GM18507 (cell line): Measurements from ENCODE around the gene MAP2K7.
"Not testable (repeated sequence)": the region's sequence is repeated elsewhere in the genome, so short reads cannot be mapped to it uniquely, and the experiment has no call there.

Experiments
- DNase-seq: peaks from one replicate; pipeline ENCODE4 v3.0.0; 2011; ENCODE audit warnings: low read depth; ENCODE audit not compliant: insufficient read length; ENCODE audit errors: extremely low spot score
- FAIRE-seq: peaks from 2 replicates; lab custom pipeline; 2011; peaks lifted over from hg19 to GRCh38; lab: Jason Lieb, UNC

MAP2K7 gene

DNA sequence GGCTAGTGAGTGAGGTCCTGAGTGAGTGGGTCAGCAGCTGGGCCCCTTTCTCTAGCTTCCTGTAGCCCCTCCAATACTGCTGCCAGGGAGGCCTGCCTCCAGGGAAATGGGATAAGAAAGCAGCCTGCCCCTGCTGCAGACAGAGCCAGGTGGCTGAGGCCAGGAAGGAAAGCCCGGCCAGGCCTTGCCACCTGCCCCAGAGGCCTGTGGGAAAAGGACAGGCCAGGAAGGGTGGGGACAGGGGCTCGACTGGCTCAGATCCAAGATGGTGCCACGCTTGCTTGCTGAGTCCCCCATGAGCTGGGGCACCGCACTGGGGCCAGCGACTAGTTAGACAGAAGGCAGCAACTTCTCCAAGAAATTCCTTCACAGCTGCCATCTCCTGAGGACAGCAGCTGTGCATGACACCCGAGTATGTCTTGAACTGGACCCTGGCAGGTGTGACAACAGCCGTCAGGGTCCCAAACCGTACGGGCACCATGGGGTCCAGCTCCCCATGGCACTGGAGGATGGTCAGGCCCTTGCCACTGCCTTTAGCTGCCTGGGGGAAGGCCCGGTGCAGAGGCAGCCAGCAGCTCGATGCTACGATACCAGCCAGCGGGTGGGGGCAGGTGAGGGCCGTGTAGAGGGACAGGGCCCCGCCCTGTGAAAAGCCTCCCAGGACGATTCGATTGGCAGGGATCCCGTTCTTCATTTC is 24.4 kb upstream of the MAP2K7 start:
- no peak for FAIRE-seq

DNA sequence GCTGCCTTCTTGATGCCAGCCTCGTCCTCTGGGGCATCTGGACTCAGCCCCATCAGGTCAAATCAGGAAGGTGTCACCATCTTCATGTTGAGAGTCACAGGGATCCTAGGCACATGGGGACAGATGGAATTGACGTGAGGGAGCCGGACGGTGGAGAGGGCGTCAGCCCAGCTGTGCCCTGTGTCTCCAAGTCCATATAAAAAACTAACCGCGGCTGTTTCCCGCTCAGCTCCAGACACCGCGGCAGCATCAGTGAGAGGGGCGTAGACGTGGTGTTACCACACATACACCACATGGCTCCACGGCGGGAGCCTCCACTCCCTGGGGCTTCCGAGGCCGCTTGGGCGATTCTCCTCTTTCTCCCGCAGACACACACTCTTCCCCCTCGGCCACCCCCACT is 23.8 kb upstream of the MAP2K7 start:
- FAIRE-seq (no peak), DNase-seq (no peak)

More for the DNA sequence above, 24.4 kb upstream of the MAP2K7 start:
- DNase-seq, result no peak

DNA sequence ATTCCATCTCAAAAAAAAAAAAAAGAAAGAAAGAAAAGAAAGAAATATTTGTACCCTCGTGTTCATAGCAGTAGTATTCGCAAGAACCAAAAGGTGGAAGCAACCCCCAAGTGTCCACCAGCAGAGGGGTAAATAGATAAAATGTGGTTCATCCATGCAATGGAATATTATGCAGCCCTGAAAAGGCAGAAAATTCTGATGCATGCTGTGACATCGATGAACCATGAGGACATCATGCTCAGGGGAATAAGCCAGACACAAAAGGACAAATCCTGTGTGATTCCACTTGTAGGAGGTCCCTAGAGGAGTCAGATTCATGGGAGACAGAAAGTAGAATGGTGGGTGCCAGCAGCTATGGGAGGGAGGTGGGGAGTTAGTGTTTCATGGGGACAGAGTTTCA is 21.8 kb upstream of the MAP2K7 start:
- FAIRE-seq (no peak), DNase-seq (no peak)

DNA sequence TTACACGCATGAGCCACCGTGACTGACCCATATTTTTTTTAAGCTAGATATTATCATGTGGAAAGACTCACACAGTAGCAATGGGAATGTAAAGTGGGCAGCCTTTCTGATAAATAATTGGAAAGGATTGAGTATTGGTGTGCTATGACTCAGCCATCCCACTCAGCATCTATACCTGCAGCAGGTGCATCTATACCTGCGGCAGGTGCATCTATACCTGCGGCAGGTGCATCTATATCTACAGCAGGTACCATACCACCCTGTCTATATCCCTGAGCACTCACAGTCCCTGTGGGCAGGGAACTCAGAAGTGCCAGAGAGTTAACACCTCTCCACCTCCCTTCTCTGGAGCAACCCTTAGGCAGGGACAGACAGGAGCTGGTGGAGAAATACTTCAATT is 20.6 kb upstream of the MAP2K7 start:
- DNase-seq (no peak), FAIRE-seq (no peak)

DNA sequence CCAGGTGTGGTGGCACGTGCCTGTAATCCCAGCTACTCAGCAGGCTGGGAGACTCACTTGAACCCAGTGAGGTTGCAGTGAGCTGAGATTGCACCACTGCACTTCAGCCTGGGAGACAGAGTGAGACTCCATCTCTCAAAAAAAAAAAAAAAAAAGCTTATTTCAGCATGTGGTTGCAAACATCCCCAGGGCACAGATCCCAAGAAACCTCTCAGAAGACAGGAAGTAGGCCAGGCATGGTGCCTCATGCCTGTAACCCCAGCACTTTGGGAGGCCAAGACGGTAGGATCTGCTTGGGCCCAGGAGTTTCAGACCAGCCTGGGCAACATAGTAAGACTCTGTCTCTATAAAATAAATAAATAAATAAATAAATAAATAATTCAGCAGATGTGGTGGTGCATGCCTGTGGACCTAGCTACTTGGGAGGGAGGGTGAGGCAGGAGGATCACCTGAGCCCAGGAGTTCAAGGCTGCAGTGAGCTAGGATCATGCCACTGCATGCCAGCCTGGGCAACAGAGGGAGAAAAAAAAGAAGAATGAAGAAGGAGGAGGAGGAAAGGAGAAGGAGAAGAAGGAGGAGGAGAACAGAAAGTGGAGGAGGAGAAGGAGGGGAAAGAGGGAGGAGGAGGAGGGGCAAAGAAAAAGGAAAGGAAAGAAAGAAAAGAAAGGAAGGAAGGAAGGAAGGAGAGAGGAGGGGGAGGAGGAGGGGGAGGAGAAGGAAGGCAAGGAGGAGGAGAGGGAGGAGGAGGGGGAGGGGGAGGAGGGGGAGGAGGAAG is 19.7 kb upstream of the MAP2K7 start:
- FAIRE-seq, result no peak
- DNase-seq, result no peak

DNA sequence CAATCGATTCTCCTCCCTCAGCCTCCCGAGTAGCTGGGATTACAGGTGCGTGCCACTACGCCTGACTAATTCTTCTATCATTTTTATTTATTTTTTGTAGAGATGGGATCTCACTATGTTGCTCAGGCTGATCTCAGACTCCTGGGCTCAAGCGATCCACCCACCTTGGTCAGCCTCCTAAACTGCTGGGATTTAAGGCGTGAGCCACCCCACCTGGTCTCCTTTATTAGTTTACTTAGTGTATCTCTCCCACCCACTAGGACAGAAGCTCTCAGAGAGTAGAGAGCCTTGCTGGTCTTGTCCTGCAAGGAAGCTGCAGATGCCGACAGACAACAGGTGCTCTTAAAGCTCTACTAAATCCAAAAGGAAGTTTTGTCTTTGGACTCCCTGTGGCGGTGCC is 17.9 kb upstream of the MAP2K7 start:
- FAIRE-seq (no peak), DNase-seq (no peak)

DNA sequence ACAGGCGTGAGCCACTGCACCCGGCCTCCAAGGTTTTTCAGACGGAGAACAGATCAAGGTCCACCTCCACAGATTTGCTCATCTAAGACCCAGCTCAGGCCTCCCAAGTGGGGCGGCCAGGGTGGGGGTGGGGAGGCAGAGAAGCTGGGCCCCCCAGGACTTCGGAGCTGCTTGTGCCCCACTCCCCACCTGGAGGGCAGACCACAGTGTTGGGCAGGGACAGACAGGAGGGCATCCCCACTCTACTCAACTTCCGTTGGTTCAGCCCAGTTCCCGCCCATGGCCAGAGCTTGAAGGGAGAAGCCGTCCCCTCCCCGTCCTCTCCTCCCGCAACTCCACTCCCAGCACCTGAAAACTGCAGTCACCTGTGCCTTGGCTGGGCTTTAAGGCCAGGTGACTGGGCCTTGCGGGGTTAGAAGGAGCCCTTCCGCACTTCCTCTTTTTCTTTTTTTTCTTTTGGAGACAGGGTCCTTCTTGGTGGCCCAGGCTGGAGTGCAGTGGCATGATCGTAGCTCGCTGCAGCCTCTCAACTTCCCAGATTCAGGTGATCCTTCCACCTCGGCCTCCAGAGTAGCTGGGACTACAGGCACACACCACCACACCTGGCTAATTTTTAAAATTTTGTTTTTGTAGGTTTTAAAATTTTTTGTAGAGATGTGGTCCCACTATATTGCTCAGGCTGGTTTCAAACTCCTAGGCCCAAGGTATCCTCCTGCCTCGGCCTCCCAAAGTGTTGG is 16.1 kb upstream of the MAP2K7 start:
- FAIRE-seq (no peak), DNase-seq (no peak)

DNA sequence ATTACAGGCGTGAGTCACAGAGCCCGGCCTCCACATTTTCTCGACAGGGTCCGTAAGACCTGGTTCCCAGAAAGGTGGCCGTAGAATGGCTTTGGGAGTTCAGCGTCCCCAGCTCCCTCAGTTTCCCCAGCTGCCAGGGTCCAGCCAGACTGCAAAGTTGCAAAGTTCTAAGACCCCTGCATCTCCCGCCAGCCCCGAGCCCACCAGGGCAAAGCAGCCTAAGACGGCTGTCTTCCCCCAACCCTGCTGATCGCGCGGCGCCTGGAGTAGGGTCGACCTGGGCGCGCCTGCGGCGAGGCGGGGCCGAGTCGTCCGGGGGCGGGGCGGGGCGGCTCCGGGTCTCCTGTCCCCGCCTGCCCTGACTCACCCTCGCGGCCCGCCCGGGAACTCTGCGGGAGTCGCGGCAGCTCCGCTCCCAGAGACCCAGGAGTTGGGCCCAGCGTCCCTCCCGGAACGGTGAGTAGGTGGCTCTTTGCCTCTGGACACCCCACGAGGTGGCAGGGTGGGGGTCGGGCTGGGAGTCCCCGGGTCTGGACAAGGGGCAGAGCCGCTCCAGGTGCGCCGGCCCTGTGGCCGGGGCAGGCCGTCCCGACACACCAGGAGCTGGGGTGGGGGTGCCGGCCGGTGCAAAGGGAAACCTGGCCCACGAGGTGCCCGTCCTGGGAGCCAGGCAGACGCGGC is 15.4 kb upstream of the MAP2K7 start, which contains the start of gene LRRC8E:
Gene LRRC8E, plus strand, starts transcription at position 366 of the 681 bp plus-strand sequence. CDS start 7,094 bp downstream, outside the sequence.
- FAIRE-seq, result no peak
- no peak for DNase-seq

DNA sequence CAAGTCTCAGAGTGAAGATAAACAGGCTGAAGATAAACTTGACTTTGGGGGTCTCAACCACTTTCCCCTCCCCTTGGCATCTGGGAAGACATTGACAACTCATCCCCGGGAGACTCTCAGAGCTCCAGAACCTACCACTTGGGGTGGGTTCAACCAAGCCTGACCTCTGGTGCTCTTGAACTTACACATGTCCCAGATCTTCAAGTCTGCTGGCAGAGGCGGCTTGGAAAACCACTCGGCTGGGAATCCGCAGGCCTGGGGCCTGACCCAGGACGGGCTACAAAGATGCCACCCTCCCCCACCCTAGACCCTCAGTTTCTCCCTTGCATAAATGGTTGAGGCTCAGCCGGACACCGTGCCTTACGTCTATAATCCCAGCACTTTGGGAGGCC is 14.9 kb upstream of the MAP2K7 start:
- DNase-seq (no peak), FAIRE-seq (no peak)

DNA sequence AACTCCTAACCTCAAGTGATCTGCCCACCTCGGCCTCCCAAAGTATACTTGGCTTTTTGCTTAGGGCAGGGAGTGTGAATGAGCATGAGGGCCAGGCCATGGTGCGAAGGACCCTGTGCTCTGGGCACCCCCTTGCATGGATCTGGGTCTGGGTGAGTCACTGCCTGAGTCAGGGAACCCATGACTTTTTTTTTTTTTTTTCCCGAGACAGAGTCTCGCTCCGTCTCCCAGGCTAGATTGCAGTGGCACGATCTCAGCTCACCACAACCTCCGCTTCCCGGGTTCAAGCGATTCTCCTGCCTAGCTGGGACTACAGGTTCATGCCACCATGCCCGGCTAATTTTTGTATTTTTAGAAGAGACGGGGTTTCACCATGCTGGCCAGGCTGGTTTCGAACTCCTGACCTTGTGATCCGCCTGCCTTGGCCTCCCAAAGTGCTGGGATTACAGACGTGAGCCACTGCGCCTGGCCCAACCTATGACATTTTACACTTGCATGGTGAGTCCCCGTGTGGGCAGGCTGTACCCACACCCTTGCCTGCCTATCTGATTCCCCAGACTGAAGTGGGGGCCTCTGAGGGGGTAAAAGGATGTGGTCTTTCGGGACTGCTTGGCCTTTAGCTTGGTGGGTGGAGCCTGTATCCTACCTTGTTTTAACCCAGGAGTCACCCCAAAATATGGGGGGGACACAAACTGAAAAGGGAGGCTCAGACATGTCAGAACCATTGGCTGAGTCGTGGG is 10.1 kb upstream of the MAP2K7 start:
- not testable (repeated sequence) for FAIRE-seq, DNase-seq

DNA sequence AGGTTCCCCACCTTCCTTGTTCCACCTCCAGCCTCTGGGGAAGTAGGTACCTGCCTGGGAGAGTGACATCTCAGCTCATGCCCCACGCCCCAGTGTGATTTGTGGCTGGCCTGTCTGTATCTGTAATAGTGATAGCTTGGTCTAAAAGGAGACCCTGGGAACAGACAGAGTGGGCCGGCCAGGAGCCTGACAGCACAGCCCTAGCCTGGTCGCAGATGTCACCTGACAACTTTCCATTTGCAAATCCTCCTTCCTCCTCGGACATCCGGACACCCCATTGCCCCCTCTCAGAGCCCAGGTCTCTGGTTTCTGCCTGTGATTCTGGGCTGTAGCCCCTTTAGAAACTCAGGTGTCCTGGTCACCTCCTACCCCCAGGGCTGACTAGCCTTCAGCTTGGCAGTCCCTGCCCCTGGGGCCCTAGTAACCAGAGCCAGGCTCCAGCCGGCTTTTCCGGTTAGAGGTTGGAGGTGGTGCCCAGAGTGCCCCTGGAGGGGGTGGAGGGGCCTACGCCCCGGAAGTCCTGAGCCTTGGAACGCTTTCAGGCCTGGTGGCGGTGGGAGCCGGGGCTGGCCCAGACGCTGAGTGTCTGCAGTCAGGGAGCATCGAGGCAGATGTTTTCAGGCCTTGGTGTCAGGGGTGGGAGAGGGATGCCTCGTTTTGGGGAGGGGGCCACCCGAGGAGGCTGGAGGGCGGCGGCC is 8.9 kb upstream of the MAP2K7 start:
- no peak for FAIRE-seq
- no peak for DNase-seq

DNA sequence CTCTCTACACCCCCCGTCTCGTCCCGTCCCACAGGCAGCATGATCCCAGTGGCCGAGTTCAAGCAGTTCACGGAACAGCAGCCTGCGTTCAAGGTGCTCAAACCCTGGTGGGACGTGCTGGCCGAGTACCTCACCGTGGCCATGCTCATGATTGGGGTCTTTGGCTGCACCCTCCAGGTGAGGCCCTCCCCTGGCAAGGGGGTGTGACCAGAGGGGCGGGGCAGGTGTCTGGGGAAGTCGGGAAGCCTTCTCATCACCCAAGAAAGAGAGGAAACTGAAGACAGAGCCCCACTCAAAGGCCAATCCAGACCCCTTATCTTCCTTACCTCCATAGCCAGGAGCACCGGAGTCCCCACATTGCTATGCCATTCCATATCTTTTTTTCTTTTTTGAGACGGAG is 8.1 kb upstream of the MAP2K7 start:
- no peak for DNase-seq
- FAIRE-seq, result no peak

DNA sequence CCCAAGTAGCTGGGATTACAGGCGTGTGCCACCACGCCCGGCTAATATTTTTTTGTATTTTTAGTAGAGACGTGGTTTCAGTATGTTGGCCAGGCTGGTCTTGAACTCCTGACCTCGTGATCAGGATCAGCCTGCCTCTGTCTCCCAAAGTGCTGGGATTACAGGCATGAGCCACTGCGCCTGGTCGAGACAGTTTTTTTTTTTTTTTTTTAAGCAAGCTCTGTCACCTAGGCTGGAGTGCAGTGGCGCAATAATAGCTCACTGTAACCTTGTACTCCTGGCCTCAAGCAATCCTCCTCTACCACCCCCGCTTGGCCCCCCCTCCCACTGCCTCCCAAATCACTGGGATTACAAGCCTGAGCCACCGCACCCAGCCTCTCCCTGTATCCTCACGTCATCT is 6.4 kb upstream of the MAP2K7 start:
- DNase-seq (no peak), FAIRE-seq (no peak)

DNA sequence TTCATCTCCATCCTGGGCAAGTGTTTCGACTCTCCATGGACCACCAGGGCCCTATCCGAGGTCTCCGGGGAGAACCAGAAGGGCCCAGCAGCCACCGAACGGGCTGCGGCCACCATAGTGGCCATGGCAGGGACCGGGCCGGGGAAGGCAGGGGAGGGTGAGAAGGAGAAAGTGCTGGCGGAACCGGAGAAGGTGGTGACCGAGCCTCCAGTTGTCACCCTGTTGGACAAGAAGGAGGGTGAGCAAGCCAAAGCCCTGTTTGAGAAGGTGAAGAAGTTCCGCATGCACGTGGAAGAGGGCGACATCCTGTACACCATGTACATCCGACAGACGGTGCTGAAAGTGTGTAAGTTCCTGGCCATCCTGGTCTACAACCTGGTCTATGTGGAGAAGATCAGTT is 4.7 kb upstream of the MAP2K7 start:
- FAIRE-seq, result no peak
- DNase-seq, result no peak

DNA sequence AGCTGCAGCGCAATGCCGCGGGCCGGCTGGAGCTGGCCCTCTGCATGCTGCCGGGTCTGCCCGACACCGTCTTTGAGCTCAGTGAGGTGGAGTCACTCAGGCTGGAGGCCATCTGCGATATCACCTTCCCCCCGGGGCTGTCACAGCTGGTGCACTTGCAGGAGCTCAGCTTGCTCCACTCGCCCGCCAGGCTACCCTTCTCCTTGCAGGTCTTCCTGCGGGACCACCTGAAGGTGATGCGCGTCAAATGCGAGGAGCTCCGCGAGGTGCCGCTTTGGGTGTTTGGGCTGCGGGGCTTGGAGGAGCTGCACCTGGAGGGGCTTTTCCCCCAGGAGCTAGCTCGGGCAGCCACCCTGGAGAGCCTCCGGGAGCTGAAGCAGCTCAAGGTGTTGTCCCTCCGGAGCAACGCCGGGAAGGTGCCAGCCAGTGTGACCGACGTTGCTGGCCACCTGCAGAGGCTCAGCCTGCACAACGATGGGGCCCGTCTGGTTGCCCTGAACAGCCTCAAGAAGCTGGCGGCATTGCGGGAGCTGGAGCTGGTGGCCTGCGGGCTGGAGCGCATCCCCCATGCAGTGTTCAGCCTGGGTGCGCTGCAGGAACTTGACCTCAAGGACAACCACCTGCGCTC is 3.8 kb upstream of the MAP2K7 start:
- FAIRE-seq, result no peak
- DNase-seq, result no peak

DNA sequence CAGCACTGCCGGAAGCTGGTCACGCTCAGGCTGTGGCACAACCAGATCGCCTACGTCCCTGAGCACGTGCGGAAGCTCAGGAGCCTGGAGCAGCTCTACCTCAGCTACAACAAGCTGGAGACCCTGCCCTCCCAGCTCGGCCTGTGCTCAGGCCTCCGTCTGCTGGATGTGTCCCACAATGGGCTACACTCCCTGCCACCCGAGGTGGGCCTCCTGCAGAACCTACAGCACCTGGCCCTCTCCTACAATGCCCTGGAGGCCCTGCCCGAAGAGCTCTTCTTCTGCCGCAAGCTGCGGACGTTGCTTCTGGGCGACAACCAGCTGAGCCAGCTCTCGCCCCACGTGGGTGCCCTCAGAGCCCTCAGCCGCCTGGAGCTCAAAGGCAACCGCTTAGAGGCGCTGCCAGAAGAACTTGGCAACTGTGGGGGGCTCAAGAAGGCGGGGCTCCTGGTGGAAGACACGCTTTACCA is 3.2 kb upstream of the MAP2K7 start:
- FAIRE-seq (no peak), DNase-seq (no peak)

DNA sequence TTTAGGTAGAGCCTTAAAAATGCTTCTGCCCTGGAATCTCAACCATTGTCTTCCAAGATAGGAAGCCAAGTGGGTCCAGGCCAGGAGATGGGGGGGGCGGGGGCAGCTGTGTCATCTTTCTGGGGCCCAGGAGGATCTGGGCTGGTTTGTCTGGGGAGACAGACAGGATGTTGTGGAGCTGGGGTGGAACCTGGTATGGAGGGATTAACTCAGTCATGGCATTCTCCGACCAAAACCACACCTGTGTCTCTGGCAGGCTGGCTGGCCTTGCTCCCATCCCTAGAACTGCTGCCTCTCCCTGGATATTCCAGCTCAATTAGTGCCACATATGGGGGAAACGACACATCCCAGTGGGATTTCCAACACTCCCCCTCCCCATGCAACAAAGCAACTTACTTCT is 2.7 kb upstream of the MAP2K7 start:
- FAIRE-seq (no peak), DNase-seq (no peak)

DNA sequence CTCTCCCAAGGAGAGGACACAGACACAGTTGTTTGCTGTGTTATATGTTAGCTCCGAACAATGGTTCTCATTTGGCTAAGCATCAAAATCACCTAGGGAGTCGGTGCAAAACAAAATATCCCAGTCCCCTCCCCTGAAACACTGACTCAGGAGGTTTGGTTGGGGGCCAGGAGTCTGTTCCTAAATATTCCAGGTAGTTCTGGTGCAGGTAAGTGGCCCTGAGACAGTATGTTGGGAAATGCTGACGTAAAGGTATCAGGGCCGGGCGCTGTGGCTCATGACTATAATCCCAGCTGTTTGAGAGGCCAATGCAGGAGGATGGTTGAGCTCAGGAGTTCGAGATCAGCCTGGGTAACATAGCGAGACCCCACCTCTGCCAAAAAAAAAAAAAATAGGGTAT is 2.3 kb upstream of the MAP2K7 start:
- no peak for FAIRE-seq
- no peak for DNase-seq
